Nephron progenitor cell (in vitro differentiated cells): ENCODE data around the gene SLC2A2.

Experiments
- DNase-seq: peaks from one replicate; pipeline ENCODE4 v3.0.0; 2021
- H3K27ac Mint-ChIP-seq: 2 replicates; pipeline ENCODE4 v1.8.0; 2021; ENCODE audit warnings: mild to moderate bottlenecking, moderate library complexity, mixed read lengths
- H3K27me3 Mint-ChIP-seq: 2 replicates; pipeline ENCODE4 v1.8.0; 2021; ENCODE audit warnings: mild to moderate bottlenecking, low read depth, mixed read lengths; ENCODE audit not compliant: poor library complexity
- H3K36me3 Mint-ChIP-seq: 2 replicates; pipeline ENCODE4 v1.8.0; 2021; ENCODE audit warnings: low read depth, mixed read lengths
- H3K4me1 Mint-ChIP-seq: 2 replicates; pipeline ENCODE4 v1.8.0; 2021; ENCODE audit warnings: mixed read lengths
- H3K4me3 Mint-ChIP-seq: 2 replicates; pipeline ENCODE4 v1.8.0; 2021; ENCODE audit warnings: mild to moderate bottlenecking, moderate library complexity, mixed read lengths
- H3K9me3 Mint-ChIP-seq: 2 replicates; pipeline ENCODE4 v1.8.0; 2021; ENCODE audit warnings: mild to moderate bottlenecking, moderate library complexity, mixed read lengths
- TF ChIP-seq, protein P1 (sequence below): fragments of 200-600 bp; sonication (generic); IDR thresholded peaks from 2 replicates; pipeline ENCODE4 v1.5.0; 2021; ENCODE audit warnings: antibody characterized with exemption

Gene SLC2A2

DNA sequence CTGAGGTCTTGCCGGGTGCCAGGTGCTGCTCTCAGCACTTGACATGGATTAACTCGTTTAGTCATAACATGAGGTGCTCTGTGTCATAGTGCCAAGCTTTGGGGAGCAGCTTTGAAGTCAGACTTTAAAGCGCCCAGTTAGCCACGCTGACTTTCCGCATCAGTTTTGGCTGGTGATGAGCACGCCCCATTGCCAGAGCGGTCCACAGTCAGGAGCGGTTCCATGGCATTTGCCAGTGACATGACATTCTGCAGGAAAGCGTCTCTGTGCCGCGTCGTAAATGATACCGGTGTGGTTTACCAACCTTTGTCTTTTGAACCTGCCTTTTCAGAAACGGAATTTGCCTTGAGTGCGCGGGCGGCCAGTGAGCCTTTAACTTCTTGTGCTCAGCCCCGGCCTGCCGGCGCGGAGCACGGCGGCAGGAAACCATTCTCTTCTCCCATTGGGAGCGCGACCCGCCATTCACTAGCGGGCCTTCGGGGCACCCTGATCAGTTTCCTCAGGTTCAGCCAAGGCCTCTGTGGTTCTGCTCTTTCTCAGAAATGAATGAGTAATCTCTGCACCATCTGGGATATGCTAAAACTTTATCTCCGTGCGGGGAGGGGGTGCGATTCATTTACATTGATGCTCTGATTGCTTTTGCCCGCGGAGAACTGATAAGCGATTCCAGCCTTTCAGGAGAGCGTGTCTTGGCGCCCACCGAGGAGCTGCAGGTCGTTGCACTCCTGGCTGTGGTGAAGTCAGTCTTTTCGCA is 1.7 kb upstream of the SLC2A2 start:
- Mint-ChIP-seq H3K27me3 (no peaks in the 10 kb centered on the region), H3K27ac (no peak overlapping the region), H3K9me3 (no peaks in the 10 kb centered on the region), H3K36me3 (no peaks in the 10 kb centered on the region), H3K4me1 (no peaks in the 10 kb centered on the region), H3K4me3 (no peak overlapping the region)
- TF ChIP-seq, protein P1, sequence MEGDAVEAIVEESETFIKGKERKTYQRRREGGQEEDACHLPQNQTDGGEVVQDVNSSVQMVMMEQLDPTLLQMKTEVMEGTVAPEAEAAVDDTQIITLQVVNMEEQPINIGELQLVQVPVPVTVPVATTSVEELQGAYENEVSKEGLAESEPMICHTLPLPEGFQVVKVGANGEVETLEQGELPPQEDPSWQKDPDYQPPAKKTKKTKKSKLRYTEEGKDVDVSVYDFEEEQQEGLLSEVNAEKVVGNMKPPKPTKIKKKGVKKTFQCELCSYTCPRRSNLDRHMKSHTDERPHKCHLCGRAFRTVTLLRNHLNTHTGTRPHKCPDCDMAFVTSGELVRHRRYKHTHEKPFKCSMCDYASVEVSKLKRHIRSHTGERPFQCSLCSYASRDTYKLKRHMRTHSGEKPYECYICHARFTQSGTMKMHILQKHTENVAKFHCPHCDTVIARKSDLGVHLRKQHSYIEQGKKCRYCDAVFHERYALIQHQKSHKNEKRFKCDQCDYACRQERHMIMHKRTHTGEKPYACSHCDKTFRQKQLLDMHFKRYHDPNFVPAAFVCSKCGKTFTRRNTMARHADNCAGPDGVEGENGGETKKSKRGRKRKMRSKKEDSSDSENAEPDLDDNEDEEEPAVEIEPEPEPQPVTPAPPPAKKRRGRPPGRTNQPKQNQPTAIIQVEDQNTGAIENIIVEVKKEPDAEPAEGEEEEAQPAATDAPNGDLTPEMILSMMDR, result no peak
- peak; percentile 8 for DNase-seq

DNA sequence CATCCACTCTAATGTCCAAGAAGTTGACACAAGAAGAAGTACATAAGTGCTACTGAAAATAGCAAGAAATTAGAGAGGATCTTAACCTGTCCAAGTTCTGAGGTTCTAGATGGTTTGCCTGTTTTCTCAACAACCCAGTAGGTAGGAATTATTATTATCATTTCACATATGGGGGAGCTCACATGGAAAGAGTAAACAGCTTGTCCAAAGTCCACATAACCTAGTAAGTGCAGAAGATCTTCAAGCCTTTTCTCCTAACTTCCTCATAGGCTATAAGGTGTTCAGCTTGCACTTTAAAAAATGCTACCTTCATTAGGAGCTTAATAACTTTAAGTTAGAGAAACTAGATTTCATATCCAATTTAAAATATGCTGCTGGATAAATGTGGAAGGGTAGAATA is 3.0 kb downstream of the SLC2A2 start:
- Mint-ChIP-seq H3K36me3 (no peaks in the 10 kb centered on the region), H3K27me3 (peaks cover 3% of the 10 kb centered on the region), H3K27ac (no peak overlapping the region), H3K4me1 (no peaks in the 10 kb centered on the region), H3K9me3 (no peaks in the 10 kb centered on the region), H3K4me3 (no peak overlapping the region)
- DNase-seq, result no peak
- TF ChIP-seq, protein P1, result no peak

DNA sequence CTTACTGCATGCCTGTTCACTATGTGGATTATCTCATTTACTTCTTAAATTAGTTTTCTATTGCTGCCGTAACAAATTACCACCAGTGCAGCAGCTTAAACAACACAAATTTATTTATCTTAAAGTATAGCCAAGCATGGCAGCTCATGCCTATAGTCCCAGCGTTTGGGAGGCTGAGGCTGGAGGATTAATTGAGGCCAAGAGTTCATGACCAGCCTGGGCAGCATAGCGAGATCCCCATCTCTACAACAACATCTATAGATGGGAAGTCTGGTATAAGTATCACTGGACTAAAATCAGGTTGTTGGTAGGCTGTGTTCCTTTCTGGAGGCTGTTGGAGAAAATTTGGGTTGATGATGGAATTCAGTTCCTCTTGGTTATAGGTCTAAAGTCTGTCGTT is 5.1 kb downstream of the SLC2A2 start:
- Mint-ChIP-seq H3K4me1 (no peaks in the 10 kb centered on the region), H3K27ac (no peak overlapping the region), H3K27me3 (peaks cover 7% of the 10 kb centered on the region), H3K4me3 (no peak overlapping the region), H3K36me3 (no peaks in the 10 kb centered on the region), H3K9me3 (no peaks in the 10 kb centered on the region)
- TF ChIP-seq, protein P1, result no peak
- no peak for DNase-seq

DNA sequence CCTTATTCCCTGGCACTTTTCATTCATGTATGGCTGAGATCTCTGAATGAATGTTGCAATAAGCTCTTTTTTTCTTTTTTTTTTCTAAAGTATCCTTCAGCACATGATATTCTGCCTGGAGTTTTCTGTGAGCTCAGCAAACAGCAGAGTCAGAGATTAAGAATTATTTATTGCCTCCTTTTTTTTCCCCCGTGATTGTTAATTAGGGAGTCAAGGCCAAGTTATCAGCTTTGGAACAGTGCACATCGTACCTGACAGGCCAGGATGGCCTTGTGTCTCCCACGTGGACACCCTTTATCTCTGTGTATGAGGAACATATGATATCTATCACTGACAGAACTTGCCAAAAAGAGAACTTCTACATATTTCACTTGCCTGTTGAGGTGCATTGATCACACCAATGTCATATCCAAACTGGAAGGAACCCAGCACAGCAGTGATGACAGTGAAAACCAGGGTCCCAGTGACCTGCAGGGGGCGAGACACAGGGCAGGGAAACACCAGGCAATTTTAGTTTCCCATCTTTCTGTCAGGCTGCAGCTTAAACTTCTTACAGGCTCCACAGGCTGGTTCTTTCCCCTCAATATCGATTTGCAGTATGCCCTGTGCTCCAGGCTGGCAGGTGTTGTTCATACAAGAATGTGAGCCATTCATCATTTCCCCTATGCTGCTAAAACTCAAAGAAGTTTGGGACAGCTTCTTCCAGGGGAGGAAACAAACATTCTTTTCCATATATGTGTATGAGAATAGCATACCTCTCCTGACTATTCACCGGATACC is 8.2 kb downstream of the SLC2A2 start:
- H3K9me3 Mint-ChIP-seq, result no peaks in the 10 kb centered on the region
- no peak overlapping the region for H3K4me3 Mint-ChIP-seq
- TF ChIP-seq, protein P1, result peak; percentile 24
- H3K36me3 Mint-ChIP-seq, result no peaks in the 10 kb centered on the region
- no peaks in the 10 kb centered on the region for H3K4me1 Mint-ChIP-seq
- no peak overlapping the region for H3K27ac Mint-ChIP-seq
- peak; percentile 10 for DNase-seq
- peaks cover 7% of the 10 kb centered on the region for H3K27me3 Mint-ChIP-seq

DNA sequence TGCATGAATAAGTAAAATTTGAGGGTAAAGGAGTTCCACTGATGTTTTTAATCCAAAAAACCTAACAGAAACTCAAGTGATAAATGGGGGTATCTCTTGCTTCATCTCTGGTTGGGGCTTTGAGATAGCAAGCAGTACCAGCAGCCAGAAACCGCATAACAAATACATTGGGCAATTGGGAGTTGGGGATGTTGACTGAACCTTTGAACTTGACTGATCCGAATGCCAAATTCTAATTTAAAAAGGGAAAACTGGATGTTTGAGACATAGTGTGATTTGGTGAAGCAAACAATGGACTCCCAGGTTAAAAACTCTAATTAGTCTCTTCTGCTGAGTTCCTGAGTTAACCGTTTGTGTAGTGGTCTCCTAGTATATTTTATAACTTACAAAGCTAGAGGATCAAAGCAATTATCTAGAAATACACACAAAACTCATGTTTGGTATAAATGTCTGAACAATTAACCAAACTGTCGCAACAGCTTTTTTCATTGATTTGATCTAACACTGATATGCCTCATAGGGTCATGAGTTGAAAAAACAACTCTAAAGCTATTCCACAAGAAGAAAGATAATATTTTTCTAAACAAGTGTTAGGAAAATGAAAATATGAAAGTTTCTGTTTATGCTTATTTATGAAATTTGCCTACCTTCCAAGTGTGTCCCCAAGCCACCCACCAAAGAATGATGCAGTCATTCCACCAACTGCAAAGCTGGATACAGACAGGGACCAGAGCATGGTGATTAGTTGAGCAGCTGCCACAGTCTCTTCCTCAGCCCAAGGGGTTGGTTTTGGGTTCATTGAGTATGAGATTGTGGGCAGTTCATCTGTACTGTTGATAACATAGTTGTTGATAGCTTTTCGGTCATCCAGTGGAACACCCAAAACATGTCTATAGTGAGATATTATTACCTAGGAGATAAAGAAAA is 12.4 kb downstream of the SLC2A2 start:
- Mint-ChIP-seq H3K36me3 (no peaks in the 10 kb centered on the region), H3K9me3 (no peaks in the 10 kb centered on the region), H3K4me3 (no peak overlapping the region), H3K4me1 (no peaks in the 10 kb centered on the region), H3K27ac (no peak overlapping the region), H3K27me3 (peaks cover 8% of the 10 kb centered on the region)
- no peak for DNase-seq
- TF ChIP-seq, protein P1, result no peak
